K562 (cell line): Measurements from ENCODE around the gene EIF5A2. TPM values are rescaled to one million over a fixed set of nuclear protein-coding genes. Genes with fewer than 3 reads are reported as not detected.

Source experiments
- ARID3A ChIP-seq: IDR thresholded peaks from 2 replicates; pipeline ENCODE4 v1.6.1; 2012; ENCODE audit warnings: low read depth, low read length, improper control_type of control experiment, borderline replicate concordance
- ARID4B ChIP-seq: sonication (generic); formaldehyde crosslinking; IDR thresholded peaks from 2 replicates; pipeline ENCODE4 v1.8.0; 2022; ENCODE audit warnings: mild to moderate bottlenecking, missing genetic modification reagents
- DPF2 ChIP-seq: fragments of 450-650 bp; IDR thresholded peaks from 2 replicates; pipeline ENCODE4 v1.6.1; 2016
- ETV1 ChIP-seq: fragments of 450-650 bp; conservative IDR thresholded peaks from 2 replicates; pipeline ENCODE4 v1.6.1; 2016; ENCODE audit warnings: missing genetic modification characterization, control low read depth, low read depth, missing compliant biosample characterization
- KDM2B ChIP-seq: fragments of 250-450 bp; sonication (Bioruptor Pico); IDR thresholded peaks from 2 replicates; pipeline ENCODE4 v1.8.0; 2021; ENCODE audit warnings: mild to moderate bottlenecking, moderate library complexity
- POLR2H ChIP-seq: IDR thresholded peaks from 2 replicates; pipeline ENCODE4 v1.6.1; 2016; ENCODE audit warnings: missing genetic modification characterization, low read depth, mild to moderate bottlenecking, control low read depth, missing compliant biosample characterization, moderate library complexity
- RREB1 ChIP-seq: fragments of 250-450 bp; sonication (Bioruptor Pico); IDR thresholded peaks from 2 replicates; pipeline ENCODE4 v1.4.0; 2020
- TAL1 ChIP-seq: fragments of 450-650 bp; IDR thresholded peaks from 2 replicates; pipeline ENCODE4 v1.6.1; 2016; ENCODE audit warnings: mild to moderate bottlenecking
- ZNF76 ChIP-seq: fragments of 250-450 bp; sonication (Bioruptor Pico); IDR thresholded peaks from 2 replicates; pipeline ENCODE4 v1.4.0; 2020; ENCODE audit warnings: mild to moderate bottlenecking, moderate library complexity, borderline replicate concordance
- polyA plus RNA-seq, 8 experiments: library from polyadenylated mRNA; depleted of rRNA in 4 of 8; stranded (reverse) in 5 of 8; unstranded in 3 of 8; fragments of >200 nt; fragmentation: Nextera tagmentation in 2 of 8; fragmentation: Illumina TruSeq in 1 of 8; extraction: Ambion mirVana in 2 of 8; extraction: Trizol in 1 of 8; gene quantifications; 2 replicates each; pipeline versions ENCODE4 v1.2.1 to v1.2.3, GENCODE V29; 2011 to 2014; ENCODE audit warnings: inconsistent platforms in 1 of 8, missing spikeins in 1 of 8
- total RNA-seq, 7 experiments: library from RNA; depleted of rRNA in 6 of 7; stranded (reverse); fragments of >200 nt in 6 of 7; fragmentation: Illumina TruSeq in 2 of 7; extraction: Trizol in 2 of 7; gene quantifications; 2 replicates each; pipeline versions ENCODE4 v1.2.1 to v1.2.3, GENCODE V29; 2011 to 2021; ENCODE audit warnings: low replicate concordance in 1 of 7

The EIF5A2 gene
- total and polyA plus RNA-seq, 9 of the 15 experiments (the other 6 are each of a cell fraction or from before 2014, with no cell fraction given): 3.9 to 18.3 (median 15.9) TPM

- 0 out of 2 replicates have a peak, but pooled peaks have one; percentile 46 for TF ChIP-seq RREB1 (CRISPR knock-in tag)
- TF ChIP-seq ARID4B (CRISPR knock-in tag): peak; percentile 92
- TF ChIP-seq TAL1: no peak
- TF ChIP-seq DPF2: peak; percentile 54; the same call in 1 of the 2 replicates
- TF ChIP-seq ARID3A: peak; percentile 93
- TF ChIP-seq ZNF76 (CRISPR knock-in tag): no peak
- peak; percentile 90 for TF ChIP-seq ETV1 (tag)
- peak; percentile 97 for TF ChIP-seq POLR2H (tag)
- no peak for TF ChIP-seq KDM2B (CRISPR knock-in tag)
Observed at GRCh38 chr3:170869645-170870593, 38.5 kb downstream of the EIF5A2 start, which contains the start of gene RPL22L1 (continued).
